Subcutaneous adipose tissue (tissue), 4 donors: Measurements from ENCODE around the gene RSRC2. TPM values are rescaled to one million over a fixed set of nuclear protein-coding genes. Genes with fewer than 3 reads are reported as not detected.

Experiments used
- CTCF ChIP-seq: fragments of 450-650 bp; IDR thresholded peaks from one replicate; pipeline ENCODE4 v1.5.1; 2016; ENCODE audit warnings: low read depth, mild to moderate bottlenecking, control low read depth, antibody characterized with exemption, moderate library complexity
- small RNA-seq: library from RNA; depleted of rRNA; stranded (forward); fragments of <200 nt; gene quantifications from one replicate; pipeline ENCODE3, GENCODE V24; 2016
- total RNA-seq, 4 donors: library from RNA; depleted of rRNA; stranded (reverse); fragments of >200 nt; gene quantifications; one replicate each; pipeline ENCODE4 v1.1.0, GENCODE V29; 2016

RSRC2 gene
- total RNA-seq, 4 donors from 2014 or later: 63.4 to 103 (median 98.6) TPM

DNA sequence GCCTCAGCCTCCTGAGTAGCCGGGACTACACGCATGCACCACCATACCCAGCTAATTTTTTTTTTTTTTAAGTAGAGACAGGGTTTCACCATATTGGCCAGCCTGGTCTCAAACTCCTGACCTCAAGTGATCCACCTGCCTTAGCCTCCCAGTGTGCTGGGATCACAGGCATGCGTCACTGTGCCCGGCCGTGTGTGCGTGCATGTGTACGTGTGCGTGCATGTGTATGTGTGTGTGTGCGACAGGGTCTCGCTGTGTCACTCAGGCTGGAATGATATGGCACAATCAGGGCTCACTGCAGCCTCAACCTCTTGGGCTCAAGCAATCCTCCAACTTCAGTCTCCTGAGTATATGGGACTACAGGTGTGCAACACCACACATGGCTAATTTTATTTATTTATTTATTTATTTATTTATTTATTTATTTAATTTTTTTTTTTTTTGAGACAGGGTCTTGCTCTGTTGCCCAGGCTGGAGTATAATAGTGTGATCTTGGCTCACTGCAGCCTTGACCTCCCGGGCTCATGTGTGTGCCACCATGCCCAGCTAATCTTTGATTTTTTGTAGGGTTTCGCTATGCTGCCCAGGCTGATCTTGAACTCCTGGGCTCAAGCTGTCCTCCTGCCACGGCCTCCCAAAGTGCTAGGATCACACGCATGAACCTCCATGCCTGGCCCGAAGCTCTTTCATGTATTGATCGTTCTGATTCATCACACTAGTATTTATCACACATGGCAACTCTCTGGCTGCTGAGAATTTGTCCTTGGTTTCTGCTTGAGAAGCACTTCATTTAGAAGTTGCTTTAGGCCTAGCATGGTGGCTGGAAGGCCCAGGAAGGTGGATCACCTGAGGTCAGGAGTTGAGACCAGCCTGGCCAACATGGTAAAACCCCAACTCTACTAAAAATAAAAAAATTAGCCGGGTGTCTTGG is 68.4 kb downstream of the RSRC2 start:
- no peak for TF ChIP-seq CTCF

GRCh38 chr12:122457627-122458026 is 69.1 kb downstream of the RSRC2 start:
- no peak for TF ChIP-seq CTCF

GRCh38 chr12:122454739-122455138 is 72.0 kb downstream of the RSRC2 start:
- no peak for TF ChIP-seq CTCF

- TF ChIP-seq CTCF: no peak
These were observed 72.5 kb downstream of the RSRC2 start for GRCh38 chr12:122454250-122454721.

Small RNA genes within 50 kb of the gene (small RNA-seq; reads per million reads assigned to genes)
- not detected for gene AC026333.1
- not detected for gene RF00411

Other genes with a start within 250 kb of the RSRC2 start
- gene CLIP1, start 104.3 kb downstream of the RSRC2 start, total RNA-seq: 100 to 1,000 TPM in 3 of 4 donors, 10 to 100 TPM in 1; 86.7 to 103 (median 103) TPM
- gene ZCCHC8, start 26.0 kb downstream of the RSRC2 start, total RNA-seq: 10 to 100 TPM; 24.4 to 33.4 (median 28.9) TPM
- gene KNTC1, start 313 bp upstream of the RSRC2 start, total RNA-seq: 10 to 100 TPM; 13.2 to 18.3 (median 15.0) TPM
- 10 to 100 TPM in 2 of 4 donors, 1 to 10 TPM in 2; 7.7 to 15.8 (median 10.9) TPM for gene HCAR2, start 176.4 kb upstream of the RSRC2 start, total RNA-seq
- gene HCAR3, start 189.9 kb upstream of the RSRC2 start, total RNA-seq: 1 to 10 TPM; 1.9 to 3.1 (median 2.4) TPM
- 1 to 10 TPM; 4.0 to 7.7 (median 4.8) TPM for gene HCAR1, start 203.9 kb upstream of the RSRC2 start, total RNA-seq
- 10 to 100 TPM; 19.6 to 32.8 (median 26.2) TPM for gene DENR, start 225.9 kb upstream of the RSRC2 start, total RNA-seq
- 1 to 10 TPM in 2 of 4 donors, under 1 TPM in 2; 0.82 to 1.5 (median 0.99) TPM for gene CCDC62, start 247.6 kb upstream of the RSRC2 start, total RNA-seq